HepG2 (cell line): ENCODE results near the gene CDK5R1. TPM values are rescaled to one million over a fixed set of nuclear protein-coding genes. Genes with fewer than 3 reads are reported as not detected.

Experiments used
- ATAC-seq: fragments of 200-7000 bp; cut with Tn5 transposase; 3 replicates; pipeline ENCODE4 v1.9.1; 2020; ENCODE audit warnings: mild to moderate bottlenecking, moderate library complexity
- BruUV-seq: library from RNA; stranded (reverse); fragments of 400-500 nt; replicated peaks from 2 replicates; lab custom pipeline; 2021; lab: Mats Ljungman, UMichigan
- CTCF ChIA-PET: fragments of 300-600 bp; formaldehyde crosslinking; extraction: SDS; loops from one replicate; lab custom pipeline; 2021; ENCODE audit warnings: low total read pairs, inconsistent platforms, low intra/inter-chr PET ratio; lab: Yijun Ruan, JAX
- POLR2A ChIA-PET: fragments of 350-600 bp; sonication (Branson Sonifier 250); formaldehyde crosslinking; loops from one replicate; lab custom pipeline; 2020; ENCODE audit warnings: antibody characterized with exemption, inconsistent platforms; lab: Yijun Ruan, JAX
- DNase-seq: peaks from one replicate; pipeline ENCODE4 v3.0.0-alpha.2; 2015; ENCODE audit warnings: low spot score
- FAIRE-seq: peaks from 3 replicates; lab custom pipeline; 2011; peaks lifted over from hg19 to GRCh38; lab: Jason Lieb, UNC
- H2AFZ ChIP-seq: one replicate; pipeline ENCODE4 v1.6.1; 2011; ENCODE audit warnings: low read length, inconsistent platforms
- H3K27ac ChIP-seq: fragments of 300-600 bp; 3 replicates; pipeline ENCODE4 v1.8.0; 2011; ENCODE audit warnings: mixed run types, mild to moderate bottlenecking, mixed read lengths, low read length, inconsistent platforms; ENCODE audit not compliant: insufficient read depth; ENCODE audit errors: extremely low read length
- H3K27me3 ChIP-seq, 2 experiments: fragments of 200-600 bp in 1 of 2; 2 replicates in 1 of 2; 3 replicates in 1 of 2; pipeline versions ENCODE4 v1.6.0 to v1.8.0; 2011; ENCODE audit warnings: low read length in 2 of 2, mild to moderate bottlenecking in 2 of 2, moderate library complexity in 2 of 2, inconsistent platforms in 1 of 2; ENCODE audit not compliant: insufficient read depth in 2 of 2, control insufficient read depth in 1 of 2
- H3K36me3 ChIP-seq, 2 experiments: fragments of 200-600 bp in 1 of 2; replicated peaks in 1 of 2; 2 replicates in 1 of 2; 3 replicates in 1 of 2; pipeline versions ENCODE4 v1.5.1 to v1.8.0; 2011; ENCODE audit warnings: low read length in 2 of 2, inconsistent platforms in 1 of 2; ENCODE audit not compliant: insufficient read depth in 2 of 2, control insufficient read depth in 1 of 2
- H3K4me1 ChIP-seq: 2 replicates; pipeline ENCODE4 v1.5.1; 2012; ENCODE audit warnings: low read length, inconsistent platforms; ENCODE audit not compliant: insufficient read depth
- H3K4me2 ChIP-seq: 2 replicates; pipeline ENCODE4 v1.6.0; 2011; ENCODE audit warnings: low read depth, low read length, inconsistent platforms
- H3K4me3 ChIP-seq, 3 experiments: fragments of 200-600 bp in 1 of 3; sonication (generic), shearing (Covaris generic) in 1 of 3; replicated peaks in 1 of 3; 2 replicates each; pipeline ENCODE4 v1.5.1; 2011 to 2016; ENCODE audit warnings: low read length in 3 of 3, inconsistent platforms in 2 of 3, low read depth in 2 of 3, mild to moderate bottlenecking in 2 of 3, control low read depth in 1 of 3, mixed read lengths in 1 of 3; ENCODE audit not compliant: insufficient read depth in 1 of 3
- H3K79me2 ChIP-seq: one replicate; pipeline ENCODE4 v1.6.1; 2011; ENCODE audit warnings: low read length, inconsistent platforms; ENCODE audit not compliant: insufficient read depth
- H3K9ac ChIP-seq: 2 replicates; pipeline ENCODE4 v1.6.0; 2011; ENCODE audit warnings: mild to moderate bottlenecking, low read depth, low read length, inconsistent platforms; ENCODE audit not compliant: insufficient read depth
- H3K9me3 ChIP-seq: 2 replicates; pipeline ENCODE4 v1.5.1; 2012; ENCODE audit warnings: mild to moderate bottlenecking, low read length
- H4K20me1 ChIP-seq: 2 replicates; pipeline ENCODE4 v1.6.0; 2011; ENCODE audit warnings: inconsistent platforms, mild to moderate bottlenecking, low read length, moderate library complexity; ENCODE audit not compliant: insufficient read depth
- GATAD1 ChIP-seq: IDR thresholded peaks from 2 replicates; pipeline ENCODE4 v1.6.1; 2016; ENCODE audit warnings: missing genetic modification reagents, missing compliant biosample characterization
- KLF15 ChIP-seq: sonication (generic); formaldehyde crosslinking; IDR thresholded peaks from 2 replicates; pipeline ENCODE4 v1.8.1; 2023; ENCODE audit warnings: borderline replicate concordance, mild to moderate bottlenecking, inconsistent platforms, missing genetic modification reagents, mixed read lengths
- MTA1 ChIP-seq: sonication (generic); formaldehyde crosslinking; IDR thresholded peaks from 2 replicates; pipeline ENCODE4 v1.4.0; 2020; ENCODE audit warnings: missing genetic modification reagents, mild to moderate bottlenecking, borderline replicate concordance
- PAX8 ChIP-seq: sonication (generic); formaldehyde crosslinking; IDR thresholded peaks from 2 replicates; pipeline ENCODE4 v1.8.0; 2022; ENCODE audit warnings: mild to moderate bottlenecking, missing genetic modification reagents, borderline replicate concordance
- ZBTB34 ChIP-seq: sonication (generic); formaldehyde crosslinking; IDR thresholded peaks from 2 replicates; pipeline ENCODE4 v1.8.0; 2022; ENCODE audit warnings: mild to moderate bottlenecking, missing genetic modification reagents
- ZBTB40 ChIP-seq, 2 experiments: fragments of 450-650 bp in 1 of 2; sonication (generic) in 1 of 2; formaldehyde crosslinking in 1 of 2; IDR thresholded peaks; 2 replicates each; pipeline versions ENCODE4 v1.6.1 to v1.8.0; 2016 to 2022; ENCODE audit warnings: antibody characterized with exemption in 1 of 2, mild to moderate bottlenecking in 1 of 2, missing genetic modification reagents in 1 of 2
- WGBS: methylation state at CpG from one replicate; pipeline ENCODE4 v1.1.6; 2017; ENCODE audit warnings: low lambda C conversion rate; 5-methylcytosine and 5-hydroxymethylcytosine counted together
- in situ Hi-C: cut with HindIII; loops from 2 replicates; pipeline ENCODE4 v1.10.0; 2017; ENCODE audit warnings: low pct_unique_long_range_greater_than_20kb; ENCODE audit not compliant: extremely low pct_ligation_motif_present
- intact Hi-C: fragments of 100-400 bp; cut with micrococcal nuclease; formaldehyde crosslinking; loops from one replicate; pipeline ENCODE4 v1.10.0; 2022; ENCODE audit not compliant: unreplicated experiment
- polyA plus RNA-seq, 8 experiments: library from polyadenylated mRNA; depleted of rRNA in 3 of 8; stranded (reverse) in 7 of 8; unstranded in 1 of 8; fragments of >200 nt; fragmentation: Illumina TruSeq in 4 of 8; extraction: Trizol in 4 of 8; gene quantifications; 2 replicates each; pipeline versions ENCODE4 v1.2.1 to v1.2.3, GENCODE V29; 2011 to 2016; ENCODE audit warnings: low read depth in 4 of 8, missing spikeins in 1 of 8, mixed read lengths in 1 of 8; ENCODE audit not compliant: insufficient read depth in 1 of 8
- total RNA-seq, 5 experiments: library from RNA; depleted of rRNA; stranded (reverse); fragments of >200 nt; fragmentation: Illumina TruSeq; extraction: Trizol; gene quantifications; 2 replicates each; pipeline ENCODE4 v1.2.3, GENCODE V29; 2016; ENCODE audit warnings: low read depth in 1 of 5

Gene CDK5R1
- total and polyA plus RNA-seq, 2 of the 13 experiments (the other 11 are each of a cell fraction or from before 2014, with no cell fraction given), result 1.1 to 3.9 TPM

GRCh38 chr17:32518646-32519227 is 31.9 kb downstream of the CDK5R1 start:
- POLR2A ChIA-PET, result no interaction called here
- H4K20me1 ChIP-seq, result no peaks in the 10 kb centered on the region
- WGBS, result 90% methylated on average over 19 of the region's 31 CpGs
- H3K27me3 ChIP-seq, result no peaks in the 10 kb centered on the region; a peak in 1 of 5 replicates
- peaks cover 29% of the 10 kb centered on the region for H3K4me1 ChIP-seq
- no peak overlapping the region for H3K27ac ChIP-seq
- H3K4me3 ChIP-seq, result no peak overlapping the region
- no peak overlapping the region for H3K4me2 ChIP-seq
- FAIRE-seq (no peak), ATAC-seq (no peak), DNase-seq (no peak)
- CTCF ChIA-PET, result no interaction called here
- in situ Hi-C loops, result no loop called here
- no peaks in the 10 kb centered on the region for H3K36me3 ChIP-seq
- H2AFZ ChIP-seq, result no peak overlapping the region
- intact Hi-C loops, result no loop called here
- H3K79me2 ChIP-seq, result no peaks in the 10 kb centered on the region
- no TSS peak for BruUV-seq
- no peaks in the 10 kb centered on the region for H3K9me3 ChIP-seq
- no peak overlapping the region for H3K9ac ChIP-seq
- TF ChIP-seq GATAD1 (CRISPR knock-in tag) (no peak), PAX8 (CRISPR knock-in tag) (no peak), KLF15 (no peak), ZBTB34 (no peak), MTA1 (CRISPR knock-in tag) (no peak), ZBTB40 (IDR thresholded peaks at IDR 0.05) (no peak), ZBTB40 (CRISPR knock-in tag; IDR thresholded peaks at IDR 0.05) (no peak)
